ENCODE results near the gene RALGAPA1. TPM values are rescaled to one million over a fixed set of nuclear protein-coding genes. Genes with fewer than 3 reads are reported as not detected.
"Not testable (repeated sequence)": the region's sequence is repeated elsewhere in the genome, so short reads cannot be mapped to it uniquely, and the experiment has no call there.

Gene RALGAPA1
- polyA plus RNA-seq, 1 donor (not counting 4 experiments of a cell fraction or from before 2014, with no cell fraction given), result 12.1 TPM

DNA sequence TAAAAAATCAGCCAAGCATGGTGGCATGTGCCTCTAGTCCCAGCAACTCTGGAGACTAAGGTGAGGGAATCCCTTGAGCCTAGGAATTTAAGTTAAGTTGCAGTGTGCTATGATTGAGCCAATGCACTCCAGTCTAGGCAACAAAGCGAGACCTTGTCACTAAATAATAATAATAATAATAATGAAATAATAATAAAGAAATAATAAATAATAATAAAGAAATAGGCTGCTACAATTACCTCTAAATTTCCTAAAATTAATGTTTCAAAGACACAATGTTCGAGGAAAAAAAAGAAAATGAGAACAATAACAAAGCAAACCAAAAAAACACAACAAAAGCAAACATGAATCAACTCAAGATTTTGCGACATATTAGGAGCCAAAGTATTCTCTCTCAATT lies 29.7 kb downstream of the RALGAPA1 start:
- DNase-seq (ENCODE audit: low read depth, low spot score) (no peak), FAIRE-seq (no peak)
- Histone ChIP-seq H3K9me1 (ENCODE audit: control insufficient read depth, extremely low read depth, insufficient read depth, low read length) (no peaks in the 10 kb centered on the region), H3K4me3 (ENCODE audit: control insufficient read depth in 2 of 3, extremely low read depth in 1 of 3, insufficient read depth in 2 of 3, low read depth in 1 of 3, low read length in 3 of 3) (no peak overlapping the region), H4K20me1 (ENCODE audit: control insufficient read depth, extremely low read depth, insufficient read depth, low read length) (peaks cover 2% of the 10 kb centered on the region), H3K9me3 (ENCODE audit: control insufficient read depth, low read depth, low read length) (no peaks in the 10 kb centered on the region), H3K79me2 (ENCODE audit: control insufficient read depth, insufficient read depth, low read length) (peaks cover 18% of the 10 kb centered on the region), H3K4me1 (ENCODE audit: control insufficient read depth, extremely low read depth, insufficient read depth, low read length) (no peaks in the 10 kb centered on the region), H2AFZ (ENCODE audit: control insufficient read depth, low read length) (no peak overlapping the region), H3K9ac (ENCODE audit: control insufficient read depth, extremely low read depth, insufficient read depth, low read length) (no peak overlapping the region), H3K27me3 (ENCODE audit: control insufficient read depth, extremely low read depth, insufficient read depth, low read length) (no peaks in the 10 kb centered on the region), H3K27ac (ENCODE audit: control insufficient read depth, insufficient read depth, low read length) (no peak overlapping the region), H3K4me2 (ENCODE audit: control insufficient read depth, extremely low read depth, insufficient read depth, low read depth, low read length) (no peak overlapping the region), H3K36me3 (ENCODE audit: control insufficient read depth in 2 of 2, extremely low read depth in 1 of 2, insufficient read depth in 2 of 2, low read length in 2 of 2) (peaks cover 0 to 2% of the 10 kb centered on the region in 2 experiments)
- no peak for TF ChIP-seq EZH2 (IDR thresholded peaks at IDR 0.05; ENCODE audit: low read length)
- TF ChIP-seq, protein P1, sequence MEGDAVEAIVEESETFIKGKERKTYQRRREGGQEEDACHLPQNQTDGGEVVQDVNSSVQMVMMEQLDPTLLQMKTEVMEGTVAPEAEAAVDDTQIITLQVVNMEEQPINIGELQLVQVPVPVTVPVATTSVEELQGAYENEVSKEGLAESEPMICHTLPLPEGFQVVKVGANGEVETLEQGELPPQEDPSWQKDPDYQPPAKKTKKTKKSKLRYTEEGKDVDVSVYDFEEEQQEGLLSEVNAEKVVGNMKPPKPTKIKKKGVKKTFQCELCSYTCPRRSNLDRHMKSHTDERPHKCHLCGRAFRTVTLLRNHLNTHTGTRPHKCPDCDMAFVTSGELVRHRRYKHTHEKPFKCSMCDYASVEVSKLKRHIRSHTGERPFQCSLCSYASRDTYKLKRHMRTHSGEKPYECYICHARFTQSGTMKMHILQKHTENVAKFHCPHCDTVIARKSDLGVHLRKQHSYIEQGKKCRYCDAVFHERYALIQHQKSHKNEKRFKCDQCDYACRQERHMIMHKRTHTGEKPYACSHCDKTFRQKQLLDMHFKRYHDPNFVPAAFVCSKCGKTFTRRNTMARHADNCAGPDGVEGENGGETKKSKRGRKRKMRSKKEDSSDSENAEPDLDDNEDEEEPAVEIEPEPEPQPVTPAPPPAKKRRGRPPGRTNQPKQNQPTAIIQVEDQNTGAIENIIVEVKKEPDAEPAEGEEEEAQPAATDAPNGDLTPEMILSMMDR (optimal IDR thresholded peaks at IDR 0.05 in 1 of 3, IDR thresholded peaks at IDR 0.05 in 1 of 3, conservative IDR thresholded peaks at IDR 0.05 in 1 of 3; ENCODE audit: extremely low read depth in 1 of 3, insufficient read depth in 2 of 3, low read length in 3 of 3), result no peak
- dilution Hi-C loops (cut with MboI; ENCODE audit: extremely low pct_ligation_motif_present, low sequenced_read_pairs), result no loop called here

DNA sequence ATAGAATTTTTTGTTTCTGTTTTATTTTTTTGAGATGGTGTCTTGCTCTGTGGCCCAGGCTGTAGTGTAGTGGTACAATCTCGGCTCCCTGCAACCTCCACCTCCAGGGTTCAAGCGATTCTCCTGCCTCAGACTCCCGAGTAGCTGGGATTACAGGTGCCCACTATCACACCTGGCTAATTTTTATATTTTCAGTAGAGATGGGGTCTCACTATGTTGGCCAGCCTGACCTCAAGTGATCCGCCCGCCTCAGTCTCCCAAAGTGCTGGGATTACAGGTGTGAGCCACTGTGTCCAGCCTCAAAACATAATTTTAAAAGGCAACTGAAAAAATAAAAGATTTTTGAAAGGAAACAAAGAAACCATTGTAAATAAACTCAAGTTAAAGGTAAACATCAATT lies 31.5 kb downstream of the RALGAPA1 start:
- H3K27me3 ChIP-seq (ENCODE audit: control insufficient read depth, extremely low read depth, insufficient read depth, low read length); H3K4me2 ChIP-seq (ENCODE audit: control insufficient read depth, extremely low read depth, insufficient read depth, low read depth, low read length); H4K20me1 ChIP-seq (ENCODE audit: control insufficient read depth, extremely low read depth, insufficient read depth, low read length); H3K4me3 ChIP-seq (ENCODE audit: control insufficient read depth in 2 of 3, extremely low read depth in 1 of 3, insufficient read depth in 2 of 3, low read depth in 1 of 3, low read length in 3 of 3); H3K4me1 ChIP-seq (ENCODE audit: control insufficient read depth, extremely low read depth, insufficient read depth, low read length); H3K27ac ChIP-seq (ENCODE audit: control insufficient read depth, insufficient read depth, low read length); H3K36me3 ChIP-seq (ENCODE audit: control insufficient read depth in 2 of 2, extremely low read depth in 1 of 2, insufficient read depth in 2 of 2, low read length in 2 of 2); H3K9me3 ChIP-seq (ENCODE audit: control insufficient read depth, low read depth, low read length); dilution Hi-C loops (cut with MboI; ENCODE audit: extremely low pct_ligation_motif_present, low sequenced_read_pairs); FAIRE-seq; H3K9me1 ChIP-seq (ENCODE audit: control insufficient read depth, extremely low read depth, insufficient read depth, low read length); DNase-seq (ENCODE audit: low read depth, low spot score); H3K9ac ChIP-seq (ENCODE audit: control insufficient read depth, extremely low read depth, insufficient read depth, low read length); H2AFZ ChIP-seq (ENCODE audit: control insufficient read depth, low read length): not testable (repeated sequence)
- peaks cover 13% of the 10 kb centered on the region for H3K79me2 ChIP-seq (ENCODE audit: control insufficient read depth, insufficient read depth, low read length)

DNA sequence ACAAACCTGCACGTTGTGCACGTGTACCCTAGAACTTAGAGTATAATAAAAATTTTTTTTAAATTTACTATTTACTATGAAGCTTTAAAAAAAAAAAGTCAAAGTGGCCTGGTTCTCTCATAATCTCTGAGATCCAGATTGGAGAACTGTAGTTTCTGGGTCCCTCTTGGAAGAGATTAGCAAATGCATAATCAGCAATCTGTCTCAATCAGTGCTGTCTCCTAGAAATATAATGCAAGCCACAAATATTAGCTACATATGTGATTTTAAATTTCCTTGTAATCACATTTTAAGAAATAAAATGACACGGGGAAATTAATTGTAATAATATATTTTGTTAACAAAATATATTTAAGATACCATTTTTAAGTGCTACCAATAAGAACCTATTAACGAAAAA lies 32.3 kb downstream of the RALGAPA1 start:
- Histone ChIP-seq H2AFZ (ENCODE audit: control insufficient read depth, low read length) (no peak overlapping the region), H3K27ac (ENCODE audit: control insufficient read depth, insufficient read depth, low read length) (no peak overlapping the region), H3K9me1 (ENCODE audit: control insufficient read depth, extremely low read depth, insufficient read depth, low read length) (no peaks in the 10 kb centered on the region), H4K20me1 (ENCODE audit: control insufficient read depth, extremely low read depth, insufficient read depth, low read length) (peaks cover 2% of the 10 kb centered on the region), H3K79me2 (ENCODE audit: control insufficient read depth, insufficient read depth, low read length) (peaks cover 13% of the 10 kb centered on the region), H3K27me3 (ENCODE audit: control insufficient read depth, extremely low read depth, insufficient read depth, low read length) (no peaks in the 10 kb centered on the region), H3K9ac (ENCODE audit: control insufficient read depth, extremely low read depth, insufficient read depth, low read length) (no peak overlapping the region), H3K4me2 (ENCODE audit: control insufficient read depth, extremely low read depth, insufficient read depth, low read depth, low read length) (no peak overlapping the region), H3K36me3 (ENCODE audit: control insufficient read depth in 2 of 2, extremely low read depth in 1 of 2, insufficient read depth in 2 of 2, low read length in 2 of 2) (peaks cover 0 to 2% of the 10 kb centered on the region in 2 experiments), H3K9me3 (ENCODE audit: control insufficient read depth, low read depth, low read length) (no peaks in the 10 kb centered on the region), H3K4me1 (ENCODE audit: control insufficient read depth, extremely low read depth, insufficient read depth, low read length) (no peaks in the 10 kb centered on the region), H3K4me3 (ENCODE audit: control insufficient read depth in 2 of 3, extremely low read depth in 1 of 3, insufficient read depth in 2 of 3, low read depth in 1 of 3, low read length in 3 of 3) (no peak overlapping the region)
- FAIRE-seq (no peak), DNase-seq (ENCODE audit: low read depth, low spot score) (no peak)
- dilution Hi-C loops (cut with MboI; ENCODE audit: extremely low pct_ligation_motif_present, low sequenced_read_pairs), result no loop called here
- TF ChIP-seq EZH2 (IDR thresholded peaks at IDR 0.05; ENCODE audit: low read length), result no peak

DNA sequence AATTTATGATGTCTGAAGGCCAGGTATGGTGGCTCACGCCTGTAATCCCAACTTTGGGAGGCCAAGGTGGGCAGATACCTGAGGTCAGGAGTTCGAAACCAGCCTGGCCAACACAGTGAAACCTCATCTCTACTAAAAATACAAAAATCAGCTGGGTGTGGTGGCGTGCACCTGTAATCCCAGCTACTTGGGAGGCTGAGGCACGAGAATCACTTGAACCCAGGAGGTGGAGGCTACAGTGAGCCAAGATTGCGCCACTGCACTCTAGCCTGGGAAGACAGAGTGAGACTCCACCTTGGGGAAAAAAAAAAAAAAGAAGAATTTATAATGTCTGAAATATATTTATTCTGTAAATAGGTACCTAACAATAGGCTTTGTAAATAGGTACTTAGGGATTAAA lies 33.0 kb downstream of the RALGAPA1 start:
- H3K9me1 ChIP-seq (ENCODE audit: control insufficient read depth, extremely low read depth, insufficient read depth, low read length); H3K4me1 ChIP-seq (ENCODE audit: control insufficient read depth, extremely low read depth, insufficient read depth, low read length); H3K9me3 ChIP-seq (ENCODE audit: control insufficient read depth, low read depth, low read length); H3K9ac ChIP-seq (ENCODE audit: control insufficient read depth, extremely low read depth, insufficient read depth, low read length); H3K27me3 ChIP-seq (ENCODE audit: control insufficient read depth, extremely low read depth, insufficient read depth, low read length); FAIRE-seq; H2AFZ ChIP-seq (ENCODE audit: control insufficient read depth, low read length); DNase-seq (ENCODE audit: low read depth, low spot score); H3K4me3 ChIP-seq (ENCODE audit: control insufficient read depth in 2 of 3, extremely low read depth in 1 of 3, insufficient read depth in 2 of 3, low read depth in 1 of 3, low read length in 3 of 3); H3K27ac ChIP-seq (ENCODE audit: control insufficient read depth, insufficient read depth, low read length); dilution Hi-C loops (cut with MboI; ENCODE audit: extremely low pct_ligation_motif_present, low sequenced_read_pairs); H3K4me2 ChIP-seq (ENCODE audit: control insufficient read depth, extremely low read depth, insufficient read depth, low read depth, low read length); H3K36me3 ChIP-seq (ENCODE audit: control insufficient read depth in 2 of 2, extremely low read depth in 1 of 2, insufficient read depth in 2 of 2, low read length in 2 of 2); H4K20me1 ChIP-seq (ENCODE audit: control insufficient read depth, extremely low read depth, insufficient read depth, low read length): not testable (repeated sequence)
- peaks cover 13% of the 10 kb centered on the region for H3K79me2 ChIP-seq (ENCODE audit: control insufficient read depth, insufficient read depth, low read length)
